AG10803 (cell line): ENCODE data around the gene BCAR3.
A peak's percentile ranks its signal among the peaks of the same experiment; 100 is the strongest.
"Not testable (repeated sequence)": the region's sequence is repeated elsewhere in the genome, so short reads cannot be mapped to it uniquely, and the experiment has no call there.

Experiments used
- DNase-seq: peaks from one replicate; pipeline ENCODE4 v3.0.0; 2010; ENCODE audit warnings: low read depth
- H3K4me3 ChIP-seq: 2 replicates; pipeline ENCODE4 v1.5.1; 2011; ENCODE audit warnings: mild to moderate bottlenecking, low read length, control low read depth
- TF ChIP-seq, protein P1 (sequence below): conservative IDR thresholded peaks from 2 replicates; pipeline ENCODE4 v1.5.1; 2011; ENCODE audit warnings: mild to moderate bottlenecking, low read length, control low read depth, inconsistent platforms

BCAR3 gene

DNA sequence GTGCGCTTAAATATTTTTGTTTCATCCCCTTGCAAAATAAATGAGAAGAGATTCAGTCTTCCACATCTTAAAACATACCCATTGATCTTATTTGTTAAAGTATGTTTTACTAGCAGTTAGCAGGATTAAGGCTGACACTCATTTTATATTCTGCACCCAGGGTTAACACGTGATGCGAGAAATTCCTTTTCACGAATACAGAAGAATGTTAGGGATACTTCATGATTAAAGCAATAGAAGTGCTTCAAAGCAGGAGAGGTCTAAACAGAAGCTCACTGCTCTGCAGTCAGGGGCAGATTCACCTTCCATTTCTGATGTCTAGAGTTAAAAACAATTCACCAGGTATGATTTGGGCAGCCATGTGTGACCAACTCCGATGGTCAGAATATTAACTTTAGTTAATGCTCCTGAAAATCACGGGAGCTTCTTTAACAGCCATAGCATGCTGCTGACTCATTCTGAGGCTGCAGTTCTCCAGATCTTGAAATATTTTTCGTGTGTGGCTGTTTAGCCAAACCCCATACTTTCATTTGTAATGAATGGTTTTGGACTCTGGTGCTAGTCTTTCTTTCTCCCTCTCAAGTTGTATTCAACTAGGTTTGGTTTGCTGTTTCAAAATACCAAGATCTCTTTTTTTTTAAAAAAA is 19.7 kb downstream of the BCAR3 start:
- DNase-seq, result peak; percentile 86
- TF ChIP-seq, protein P1, sequence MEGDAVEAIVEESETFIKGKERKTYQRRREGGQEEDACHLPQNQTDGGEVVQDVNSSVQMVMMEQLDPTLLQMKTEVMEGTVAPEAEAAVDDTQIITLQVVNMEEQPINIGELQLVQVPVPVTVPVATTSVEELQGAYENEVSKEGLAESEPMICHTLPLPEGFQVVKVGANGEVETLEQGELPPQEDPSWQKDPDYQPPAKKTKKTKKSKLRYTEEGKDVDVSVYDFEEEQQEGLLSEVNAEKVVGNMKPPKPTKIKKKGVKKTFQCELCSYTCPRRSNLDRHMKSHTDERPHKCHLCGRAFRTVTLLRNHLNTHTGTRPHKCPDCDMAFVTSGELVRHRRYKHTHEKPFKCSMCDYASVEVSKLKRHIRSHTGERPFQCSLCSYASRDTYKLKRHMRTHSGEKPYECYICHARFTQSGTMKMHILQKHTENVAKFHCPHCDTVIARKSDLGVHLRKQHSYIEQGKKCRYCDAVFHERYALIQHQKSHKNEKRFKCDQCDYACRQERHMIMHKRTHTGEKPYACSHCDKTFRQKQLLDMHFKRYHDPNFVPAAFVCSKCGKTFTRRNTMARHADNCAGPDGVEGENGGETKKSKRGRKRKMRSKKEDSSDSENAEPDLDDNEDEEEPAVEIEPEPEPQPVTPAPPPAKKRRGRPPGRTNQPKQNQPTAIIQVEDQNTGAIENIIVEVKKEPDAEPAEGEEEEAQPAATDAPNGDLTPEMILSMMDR, result no peak
- H3K4me3 ChIP-seq, result peak overlapping the region; percentile 3; the same call in 1 of the 2 replicates

DNA sequence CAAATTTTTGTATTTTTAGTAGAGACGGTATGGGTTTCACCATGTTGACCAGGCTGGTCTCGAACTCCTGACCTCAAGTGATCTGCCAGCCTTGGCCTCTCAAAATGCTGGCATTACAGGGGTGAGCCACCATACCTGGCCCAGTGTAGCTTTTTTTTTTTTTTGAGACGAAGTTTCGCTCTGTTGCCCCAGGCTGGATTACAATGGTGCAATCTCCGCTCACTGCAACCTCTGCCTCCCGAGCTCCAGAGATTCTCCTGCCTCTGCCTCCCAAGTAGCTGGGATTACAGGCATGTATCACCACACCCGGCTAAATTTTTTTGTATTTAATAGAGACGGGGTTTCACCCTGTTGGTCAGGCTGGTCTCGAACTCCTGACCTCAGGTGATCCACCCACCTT is 20.3 kb downstream of the BCAR3 start:
- DNase-seq, H3K4me3 ChIP-seq: not testable (repeated sequence)

DNA sequence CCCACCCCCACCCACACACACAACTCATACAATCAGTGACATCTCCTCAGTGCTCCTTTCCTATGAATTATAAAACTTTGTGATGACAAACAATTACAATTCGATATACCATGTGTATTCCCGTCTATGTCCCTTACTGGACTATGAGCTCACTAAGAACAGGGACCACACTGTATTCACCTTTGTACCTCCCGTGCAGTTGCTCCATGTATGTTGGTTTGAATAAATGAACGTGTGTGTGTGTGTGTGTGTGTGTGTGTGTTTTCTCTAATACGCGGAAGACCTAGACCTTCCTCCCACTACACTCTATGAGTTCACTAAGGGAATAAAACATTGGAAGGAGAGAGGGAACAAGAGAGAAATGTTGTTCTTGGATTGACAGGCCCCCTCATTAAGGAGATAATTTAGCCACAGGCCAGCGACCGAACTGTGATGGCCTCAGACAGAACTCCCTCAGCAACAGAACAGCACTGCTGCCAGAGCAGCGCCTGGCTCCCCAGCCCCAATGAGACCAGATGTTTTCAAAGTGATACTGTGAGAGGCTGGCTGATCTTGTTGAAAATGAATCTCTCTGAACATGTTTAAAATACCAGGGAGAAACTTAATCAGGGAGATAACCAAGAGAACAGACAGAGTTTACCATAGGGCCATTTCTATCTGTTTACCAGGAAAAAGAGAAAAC is 21.7 kb downstream of the BCAR3 start:
- H3K4me3 ChIP-seq, result no peak overlapping the region
- TF ChIP-seq, protein P1, result no peak
- DNase-seq, result peak; percentile 58

DNA sequence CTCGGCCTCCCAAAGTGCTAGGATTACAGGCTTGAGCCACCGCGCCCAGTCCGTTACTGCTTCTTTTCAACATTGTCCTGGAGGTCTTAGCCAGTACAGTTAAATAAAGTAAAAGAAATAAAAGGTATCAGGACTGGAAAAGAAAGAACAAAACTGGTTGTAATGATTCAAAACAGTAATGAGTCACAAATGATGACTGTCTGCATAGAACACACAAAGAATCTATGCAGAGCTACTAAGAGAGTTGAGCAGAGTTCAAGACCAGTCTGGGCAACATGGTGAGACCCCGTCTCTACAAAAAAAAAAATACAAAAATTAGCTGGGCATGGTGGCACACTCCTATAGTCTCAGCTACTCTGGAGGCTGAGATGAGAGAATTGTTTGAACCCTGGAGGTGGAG is 23.4 kb downstream of the BCAR3 start:
- H3K4me3 ChIP-seq, result no peak overlapping the region
- no peak for DNase-seq
- TF ChIP-seq, protein P1, result no peak

DNA sequence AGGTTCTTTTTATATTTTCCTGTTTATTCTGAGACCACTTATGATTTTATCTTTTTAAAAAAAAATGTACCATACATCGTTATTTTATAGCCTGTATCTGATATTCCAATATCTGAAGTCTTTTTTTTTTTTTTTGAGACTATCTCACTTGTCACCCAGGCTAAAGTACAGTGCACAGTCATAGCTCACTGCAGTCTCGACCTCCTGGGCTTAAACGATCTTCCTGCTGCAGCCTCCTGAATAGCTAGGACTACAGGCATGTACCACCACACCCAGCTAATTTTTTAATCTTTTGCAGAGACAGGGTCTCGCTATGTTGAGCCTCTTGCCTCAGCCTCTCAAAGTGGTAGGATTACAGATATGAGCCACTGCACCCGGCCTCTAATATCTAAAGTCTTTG is 25.1 kb downstream of the BCAR3 start:
- TF ChIP-seq, protein P1, result no peak
- no peak overlapping the region for H3K4me3 ChIP-seq
- no peak for DNase-seq

DNA sequence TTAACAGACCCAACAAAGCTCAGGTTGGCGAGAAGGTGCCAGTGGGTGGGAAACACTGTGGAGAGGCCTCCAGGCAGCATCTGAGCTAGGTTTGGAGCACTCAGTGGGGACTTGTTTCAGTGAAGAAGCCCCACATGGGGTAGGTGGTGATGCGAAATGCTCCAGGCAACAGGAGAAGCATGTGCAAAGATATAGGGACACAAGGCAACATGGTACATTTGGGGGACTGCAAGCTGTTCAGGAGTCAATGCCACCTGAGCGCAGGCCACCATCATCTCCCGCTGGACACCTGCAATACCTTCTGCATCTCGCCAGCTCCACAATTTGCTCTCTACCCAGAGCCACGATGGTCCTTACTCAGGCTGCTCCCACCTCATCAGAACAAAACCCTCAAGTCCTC is 28.0 kb downstream of the BCAR3 start:
- DNase-seq, result no peak
- H3K4me3 ChIP-seq, result no peak overlapping the region
- TF ChIP-seq, protein P1, result no peak

DNA sequence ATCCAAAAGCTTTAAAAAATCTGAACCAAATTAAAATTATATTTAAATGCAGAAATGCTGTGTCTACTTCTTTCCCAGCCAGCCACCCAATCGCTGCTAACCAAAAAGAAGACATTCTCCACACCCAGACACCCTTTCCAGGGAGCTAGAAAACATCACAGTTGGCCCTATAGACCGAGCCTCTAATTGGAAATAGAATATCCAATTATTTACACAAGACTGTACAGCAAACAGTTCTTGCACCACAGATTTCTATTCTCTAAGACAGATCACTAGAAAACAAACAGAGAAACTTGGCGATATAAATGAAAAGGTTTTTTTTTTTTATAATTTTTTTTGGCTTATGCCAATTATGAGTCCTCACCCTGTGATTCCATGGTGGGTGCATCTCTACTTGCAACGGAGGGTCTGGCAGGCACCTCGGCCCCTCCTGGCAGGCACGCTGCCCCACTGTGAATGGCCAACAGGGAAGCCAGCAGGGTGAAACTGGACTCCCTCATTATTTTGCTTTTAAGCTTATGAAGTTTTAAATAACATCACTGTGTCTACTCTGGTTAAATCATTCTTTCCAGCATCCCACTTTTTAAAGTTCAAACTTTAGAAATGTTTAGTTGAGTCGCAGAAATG is 29.2 kb downstream of the BCAR3 start:
- no peak overlapping the region for H3K4me3 ChIP-seq
- DNase-seq, result no peak
- TF ChIP-seq, protein P1, result no peak
